HepG2 (cell line): ENCODE measurements around the gene KDM5B. TPM values are rescaled to one million over a fixed set of nuclear protein-coding genes. Genes with fewer than 3 reads are reported as not detected.

Experiments
- BORCS8-MEF2B ChIP-seq: sonication (generic); formaldehyde crosslinking; IDR thresholded peaks from 2 replicates; pipeline ENCODE4 v1.8.0; 2022; ENCODE audit warnings: mild to moderate bottlenecking, missing genetic modification reagents
- DBP ChIP-seq: sonication (generic); formaldehyde crosslinking; IDR thresholded peaks from 2 replicates; pipeline ENCODE4 v1.4.0; 2020; ENCODE audit warnings: missing genetic modification reagents; ENCODE audit errors: not compliant biosample characterization
- DMAP1 ChIP-seq: IDR thresholded peaks from 2 replicates; pipeline ENCODE4 v1.6.1; 2016
- GTF3A ChIP-seq: sonication (generic); formaldehyde crosslinking; conservative IDR thresholded peaks from 2 replicates; pipeline ENCODE4 v1.4.0; 2020; ENCODE audit warnings: mild to moderate bottlenecking, missing genetic modification reagents
- HMG20B ChIP-seq: conservative IDR thresholded peaks from 2 replicates; pipeline ENCODE4 v1.6.1; 2016; ENCODE audit warnings: missing genetic modification reagents, missing compliant biosample characterization
- KAT7 ChIP-seq: IDR thresholded peaks from 2 replicates; pipeline ENCODE4 v1.6.1; 2018; ENCODE audit warnings: borderline replicate concordance, missing compliant biosample characterization
- MAX ChIP-seq: IDR thresholded peaks from 2 replicates; pipeline ENCODE4 v1.6.1; 2012; ENCODE audit warnings: inconsistent platforms
- MXD1 ChIP-seq: sonication (generic); formaldehyde crosslinking; IDR thresholded peaks from 2 replicates; pipeline ENCODE4 v1.4.0; 2020; ENCODE audit warnings: mild to moderate bottlenecking, missing genetic modification reagents
- PRDM10 ChIP-seq: sonication (generic); formaldehyde crosslinking; IDR thresholded peaks from 2 replicates; pipeline ENCODE4 v1.4.0; 2020; ENCODE audit warnings: low read depth, missing genetic modification reagents
- SMAD3 ChIP-seq: sonication (generic); formaldehyde crosslinking; IDR thresholded peaks from 2 replicates; pipeline ENCODE4 v1.4.0; 2020; ENCODE audit warnings: missing genetic modification reagents
- SYNCRIP ChIP-seq: fragments of 200-400 bp; formaldehyde crosslinking; IDR thresholded peaks from 2 replicates; pipeline ENCODE4 v1.6.1; 2018; ENCODE audit warnings: mild to moderate bottlenecking, low read depth, low read length; ENCODE audit not compliant: insufficient read depth
- ZBTB49 ChIP-seq: sonication (generic); formaldehyde crosslinking; IDR thresholded peaks from 2 replicates; pipeline ENCODE4 v1.4.0; 2020; ENCODE audit warnings: missing genetic modification reagents, borderline replicate concordance
- ZFP91 ChIP-seq: sonication (generic); formaldehyde crosslinking; IDR thresholded peaks from 2 replicates; pipeline ENCODE4 v1.9.0; 2022; ENCODE audit warnings: missing genetic modification reagents, mild to moderate bottlenecking, borderline replicate concordance
- ZNF501 ChIP-seq: sonication (generic); formaldehyde crosslinking; IDR thresholded peaks from 2 replicates; pipeline ENCODE4 v1.5.1; 2020; ENCODE audit warnings: mild to moderate bottlenecking, moderate library complexity, missing genetic modification reagents
- ZNF570 ChIP-seq: sonication (generic); formaldehyde crosslinking; IDR thresholded peaks from 2 replicates; pipeline ENCODE4 v1.4.0; 2020; ENCODE audit warnings: mild to moderate bottlenecking, missing genetic modification reagents, borderline replicate concordance
- ZNF572 ChIP-seq: sonication (generic); formaldehyde crosslinking; IDR thresholded peaks from 2 replicates; pipeline ENCODE4 v1.5.1; 2020; ENCODE audit warnings: mild to moderate bottlenecking, missing genetic modification reagents
- ZSCAN25 ChIP-seq: sonication (generic); formaldehyde crosslinking; IDR thresholded peaks from 2 replicates; pipeline ENCODE4 v1.8.0; 2022; ENCODE audit warnings: mild to moderate bottlenecking, missing genetic modification reagents
- polyA plus RNA-seq, 8 experiments: library from polyadenylated mRNA; depleted of rRNA in 3 of 8; stranded (reverse) in 7 of 8; unstranded in 1 of 8; fragments of >200 nt; fragmentation: Illumina TruSeq in 4 of 8; extraction: Trizol in 4 of 8; gene quantifications; 2 replicates each; pipeline versions ENCODE4 v1.2.1 to v1.2.3, GENCODE V29; 2011 to 2016; ENCODE audit warnings: low read depth in 4 of 8, missing spikeins in 1 of 8, mixed read lengths in 1 of 8; ENCODE audit not compliant: insufficient read depth in 1 of 8
- total RNA-seq, 5 experiments: library from RNA; depleted of rRNA; stranded (reverse); fragments of >200 nt; fragmentation: Illumina TruSeq; extraction: Trizol; gene quantifications; 2 replicates each; pipeline ENCODE4 v1.2.3, GENCODE V29; 2016; ENCODE audit warnings: low read depth in 1 of 5

KDM5B gene
- total and polyA plus RNA-seq, 2 of the 13 experiments (the other 11 are each of a cell fraction or from before 2014, with no cell fraction given): 34.2 to 35.4 TPM

GRCh38 chr1:202807926-202808757 lies at the start of gene KDM5B (continued):
- TF ChIP-seq MAX (peak; percentile 87), ZFP91 (CRISPR knock-in tag) (peak; percentile 92), BORCS8-MEF2B (CRISPR knock-in tag) (peak; percentile 76; the same call in 1 of the 2 replicates), DBP (no peak), MXD1 (peak; percentile 47; the same call in 1 of the 2 replicates), ZBTB49 (CRISPR knock-in tag) (peak; percentile 63; the same call in 1 of the 2 replicates), ZSCAN25 (CRISPR knock-in tag) (no peak), ZNF501 (CRISPR knock-in tag) (peak; percentile 73; the same call in 1 of the 2 replicates), GTF3A (CRISPR knock-in tag) (no peak), ZNF570 (CRISPR knock-in tag) (0 out of 2 replicates have a peak, but pooled peaks have one; percentile 43), ZNF572 (CRISPR knock-in tag) (no peak), DMAP1 (peak; percentile 72; the same call in 1 of the 2 replicates), HMG20B (CRISPR knock-in tag) (0 out of 2 replicates have a peak, but pooled peaks have one; percentile 41), KAT7 (0 out of 2 replicates have a peak, but pooled peaks have one; percentile 55), PRDM10 (CRISPR knock-in tag) (peak; percentile 65), SMAD3 (CRISPR knock-in tag) (peak; percentile 74; the same call in 1 of the 2 replicates), SYNCRIP (no peak)
